IPS-18c (cell line): ENCODE results near the gene TMEM53.

ENCODE experiments used
- H3K4me3 ChIP-seq: 2 replicates; pipeline ENCODE4 v1.7.0; 2013; ENCODE audit warnings: low read depth, mild to moderate bottlenecking, low read length, moderate library complexity; ENCODE audit not compliant: insufficient read depth
- H3K9me3 ChIP-seq: one replicate; pipeline ENCODE4 v1.6.1; 2013; ENCODE audit warnings: mild to moderate bottlenecking, low read length, moderate library complexity; ENCODE audit not compliant: control insufficient read depth, insufficient read depth

Gene TMEM53

DNA sequence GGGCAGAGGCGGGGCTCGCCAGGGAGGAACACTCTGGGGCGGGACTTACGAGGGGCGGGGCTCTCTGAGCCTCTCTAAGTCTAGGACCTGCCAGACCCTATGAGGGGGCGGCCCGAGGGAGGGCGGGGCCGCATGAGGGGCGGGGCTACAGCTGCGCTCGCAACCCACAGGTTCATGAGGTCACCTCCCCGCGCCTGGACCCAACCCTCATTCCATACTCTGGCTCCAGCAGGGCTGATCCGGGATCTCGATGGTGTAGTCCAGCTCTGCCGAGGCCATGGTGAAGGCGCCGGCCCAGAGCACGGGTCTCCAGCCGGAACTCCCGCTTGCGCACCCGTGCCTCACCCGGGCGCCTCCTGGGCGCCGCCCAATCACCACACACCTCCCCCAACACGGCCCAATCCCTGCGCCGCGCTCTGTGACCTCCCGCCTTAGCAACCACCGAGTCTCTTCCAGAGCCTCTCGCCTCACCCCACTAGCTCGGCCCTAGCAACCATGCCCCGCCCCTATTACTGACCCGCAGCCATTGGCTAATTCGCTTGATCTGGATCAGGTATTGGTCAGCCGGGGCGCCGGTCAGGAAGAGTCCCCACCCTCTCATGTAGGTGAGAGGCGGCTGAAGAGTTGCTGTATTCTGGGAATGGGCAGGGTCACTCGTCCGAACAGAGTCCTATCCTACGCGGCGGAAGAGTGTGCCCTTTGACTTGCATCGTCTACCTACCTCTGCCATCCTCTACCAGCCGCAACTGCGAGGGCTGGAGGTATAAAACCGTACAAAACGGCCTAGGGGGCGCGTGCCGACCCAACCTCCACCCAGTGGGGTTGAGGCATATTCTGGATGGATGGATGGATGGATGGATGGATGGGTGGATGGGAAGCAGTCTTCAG is at the start of gene TMEM53, which contains the start of gene ARMH1:
Gene TMEM53, minus strand, starts transcription at position 369 of the 888 bp plus-strand sequence. Its CDS starts 90 bp downstream, at position 279.
Gene ARMH1, plus strand, starts transcription at position 602 of the 888 bp plus-strand sequence. CDS start 14,984 bp downstream, outside the sequence.
- Histone ChIP-seq H3K9me3 (no peaks in the 10 kb centered on the region), H3K4me3 (peak within 1 kb of the TSS; percentile 90)

DNA sequence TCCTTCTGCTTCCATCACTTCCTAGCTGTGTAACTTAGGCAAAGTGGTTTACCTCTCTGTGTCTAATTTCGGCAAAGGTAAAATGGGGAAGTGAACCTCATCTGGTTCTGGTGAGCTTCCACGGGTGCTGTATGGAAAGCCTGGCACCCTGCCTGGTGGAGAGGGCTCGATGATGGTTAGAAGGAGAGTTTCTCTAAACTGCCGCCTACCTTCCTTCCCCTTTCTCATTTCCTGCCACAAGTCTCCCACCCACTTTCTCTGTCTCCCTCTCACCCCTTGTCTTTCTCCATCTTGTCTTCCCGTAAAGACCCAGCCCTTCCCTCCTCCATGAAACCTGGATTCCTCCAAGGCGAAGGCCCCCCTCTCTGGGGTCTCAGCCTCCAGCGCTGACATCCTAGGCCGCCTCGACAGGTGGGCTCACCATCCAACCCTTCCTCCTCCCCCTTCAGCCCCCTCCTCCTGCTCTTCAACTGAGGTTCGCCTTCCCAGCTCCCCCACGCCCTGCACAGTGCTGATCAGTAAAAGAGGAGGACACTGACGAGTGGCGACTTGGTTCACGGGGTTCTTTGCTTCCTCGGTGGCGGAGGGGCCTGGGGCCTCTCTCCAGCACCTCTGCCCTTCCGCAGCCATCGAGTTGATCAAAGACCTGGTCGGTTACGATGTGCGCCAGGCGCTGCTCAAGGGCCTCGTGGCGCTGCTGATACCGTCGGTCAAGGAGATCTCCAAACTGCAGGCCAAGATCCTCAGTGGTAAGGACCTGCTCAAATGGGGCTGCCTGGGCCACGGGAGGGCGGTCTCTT is 49.4 kb upstream of the TMEM53 start:
- no peaks in the 10 kb centered on the region for H3K9me3 ChIP-seq
- no peak overlapping the region for H3K4me3 ChIP-seq

DNA sequence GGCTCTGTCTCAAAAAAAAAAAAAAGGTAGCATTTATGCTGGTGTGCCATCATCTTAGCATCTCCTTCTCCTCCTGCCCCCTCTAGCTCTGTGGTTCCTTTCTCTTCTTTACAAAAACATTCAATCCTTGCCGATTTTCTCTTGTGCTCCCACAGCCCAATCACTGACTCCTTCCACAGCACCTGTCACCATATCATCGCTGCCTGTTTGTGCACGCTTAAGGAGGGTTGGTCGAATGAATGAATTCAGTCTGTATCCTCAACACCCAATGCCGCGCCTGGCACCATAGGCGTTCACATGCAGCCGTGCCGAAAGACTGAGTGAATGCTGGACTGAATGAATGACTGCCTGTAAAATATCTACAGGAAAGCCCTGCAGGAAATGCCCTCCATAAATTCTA is 48.8 kb upstream of the TMEM53 start:
- H3K9me3 ChIP-seq, result no peaks in the 10 kb centered on the region
- no peak overlapping the region for H3K4me3 ChIP-seq

DNA sequence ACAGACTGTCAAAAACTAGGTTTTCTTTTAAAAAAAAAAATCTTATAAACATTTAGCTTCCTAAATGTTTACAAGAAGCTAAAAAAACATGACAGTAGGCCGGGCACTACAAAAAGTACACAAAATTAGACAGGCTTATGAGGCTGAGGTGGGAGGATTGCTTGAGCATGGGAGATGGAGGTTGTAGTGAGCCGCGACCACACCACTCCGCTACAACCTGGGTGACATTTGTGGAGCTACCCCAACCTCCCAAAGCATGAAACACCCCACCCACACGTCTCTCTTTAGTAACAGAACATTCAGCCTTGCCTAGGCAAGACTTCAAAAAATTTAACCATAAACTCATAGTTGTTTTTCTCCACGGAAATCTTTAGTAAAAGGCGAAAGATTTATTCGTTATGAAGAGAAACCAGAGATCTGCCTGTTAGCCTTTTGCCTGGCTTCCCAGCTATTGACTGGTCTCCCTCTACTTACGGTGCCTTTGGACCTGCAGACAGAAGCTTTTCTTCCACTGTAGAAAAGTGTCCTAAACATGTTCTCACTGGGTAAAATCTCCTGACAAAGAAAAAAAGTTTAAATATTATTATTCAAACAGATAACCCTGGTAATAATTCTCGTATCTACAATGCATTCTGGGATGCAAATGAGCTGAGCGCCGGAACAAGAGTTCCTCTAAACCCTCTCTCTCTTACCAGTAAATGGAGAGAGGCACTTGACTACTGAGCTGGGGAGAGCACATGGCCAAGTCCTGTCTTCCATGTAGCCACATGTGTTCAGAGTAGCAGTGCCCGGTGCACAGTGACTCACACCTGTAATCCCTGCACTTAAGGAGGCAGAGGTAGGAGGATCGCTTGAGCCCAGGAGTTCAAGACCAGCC is 47.4 kb upstream of the TMEM53 start:
- Histone ChIP-seq H3K4me3 (no peak overlapping the region), H3K9me3 (no peaks in the 10 kb centered on the region)

DNA sequence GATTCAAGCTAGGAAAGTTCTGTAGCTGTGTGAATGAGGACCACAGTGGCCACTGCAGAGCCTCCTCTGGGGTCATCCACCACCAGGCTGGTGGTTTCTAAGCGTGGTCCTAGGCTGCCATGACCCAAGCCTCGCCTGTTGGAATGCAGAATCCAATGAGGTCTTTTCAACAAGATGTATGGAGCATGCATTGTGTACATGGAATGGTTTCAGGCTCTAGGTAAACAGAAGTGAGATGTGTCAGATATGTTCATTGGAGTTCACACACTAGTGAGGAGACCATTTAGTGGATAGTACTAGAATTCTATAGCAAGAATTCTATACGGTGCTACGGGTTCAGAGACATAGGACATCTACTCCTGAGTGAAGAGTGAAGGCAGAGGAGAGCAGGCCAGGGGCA is 46.0 kb upstream of the TMEM53 start:
- Histone ChIP-seq H3K4me3 (no peak overlapping the region), H3K9me3 (no peaks in the 10 kb centered on the region)

DNA sequence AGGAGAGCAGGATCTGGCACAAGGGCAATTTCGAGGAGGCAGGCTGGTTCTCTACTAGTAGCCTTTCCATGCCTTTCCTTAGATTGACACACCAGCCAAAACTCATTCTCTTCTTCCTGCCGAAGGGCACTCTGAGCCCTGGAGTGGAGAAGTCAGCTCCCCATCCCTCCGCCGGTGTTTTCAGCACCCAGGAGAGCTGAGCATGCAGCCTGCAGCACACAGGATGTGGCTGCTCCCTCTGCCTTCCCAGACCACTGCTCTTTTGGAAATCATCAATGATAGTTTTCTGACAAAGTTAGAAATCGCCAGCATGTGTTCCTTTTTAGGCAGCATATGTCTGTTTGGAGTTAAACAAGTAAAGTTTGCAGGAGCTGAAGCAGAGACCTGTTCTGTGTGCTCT is 45.0 kb upstream of the TMEM53 start:
- Histone ChIP-seq H3K4me3 (no peak overlapping the region), H3K9me3 (no peaks in the 10 kb centered on the region)

DNA sequence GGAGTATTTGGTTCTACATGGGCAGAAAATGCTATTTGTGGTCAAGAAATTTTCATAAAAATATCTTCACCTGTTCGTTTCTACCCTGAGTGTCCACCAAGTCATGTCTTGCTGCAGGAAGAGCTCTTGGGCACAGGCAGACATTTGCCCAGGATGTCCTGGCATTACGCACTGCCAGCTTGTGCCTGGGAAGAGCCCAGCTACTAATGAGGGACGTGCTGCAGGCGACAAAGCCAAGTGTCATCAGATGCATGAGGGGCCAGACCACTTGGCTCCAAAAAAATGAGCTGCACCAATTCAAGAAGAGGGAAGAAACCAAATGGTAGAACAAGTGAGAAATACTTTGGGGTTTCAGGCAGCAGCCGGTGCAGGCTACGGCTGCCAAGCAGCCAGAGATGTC is 43.8 kb upstream of the TMEM53 start:
- no peaks in the 10 kb centered on the region for H3K9me3 ChIP-seq
- no peak overlapping the region for H3K4me3 ChIP-seq

DNA sequence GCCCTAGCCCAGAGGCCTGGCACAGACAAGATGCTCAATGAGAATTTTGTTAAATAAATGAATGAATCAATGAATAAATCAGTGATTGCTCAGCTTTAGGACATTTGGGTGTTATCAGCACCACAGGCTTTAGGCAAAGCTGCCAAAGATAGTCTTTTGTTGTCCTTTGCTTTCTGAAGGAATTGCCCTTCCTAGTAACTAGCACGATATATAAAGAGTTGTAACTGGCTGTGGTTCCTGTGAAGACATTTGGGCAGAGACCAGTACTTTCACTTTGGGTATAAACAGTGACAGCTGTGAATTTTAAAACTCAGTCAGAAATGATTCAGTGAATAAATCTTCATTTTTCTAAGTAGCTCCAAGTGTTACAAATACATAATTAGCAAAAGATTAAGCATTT is 43.4 kb upstream of the TMEM53 start:
- Histone ChIP-seq H3K9me3 (no peaks in the 10 kb centered on the region), H3K4me3 (no peak overlapping the region)

DNA sequence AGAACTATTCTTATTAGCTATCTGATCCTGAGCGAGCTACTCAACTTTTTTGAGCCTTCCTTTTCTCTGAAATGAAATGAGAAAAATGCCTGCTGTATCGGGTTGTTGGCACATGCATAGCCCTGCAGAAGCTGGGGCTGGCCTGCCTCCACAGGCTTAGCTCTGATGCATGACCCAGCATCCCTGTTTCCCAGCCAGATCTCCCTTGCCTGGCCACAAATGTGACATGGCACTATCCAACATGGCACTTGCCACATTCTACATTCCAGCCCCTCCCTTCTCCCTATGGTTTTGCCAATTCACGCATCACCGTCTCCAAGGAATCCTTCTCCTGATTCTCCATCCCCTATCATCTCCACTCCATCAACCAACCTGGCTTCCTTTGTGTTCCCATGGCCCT is 42.9 kb upstream of the TMEM53 start:
- Histone ChIP-seq H3K9me3 (no peaks in the 10 kb centered on the region), H3K4me3 (no peak overlapping the region)

DNA sequence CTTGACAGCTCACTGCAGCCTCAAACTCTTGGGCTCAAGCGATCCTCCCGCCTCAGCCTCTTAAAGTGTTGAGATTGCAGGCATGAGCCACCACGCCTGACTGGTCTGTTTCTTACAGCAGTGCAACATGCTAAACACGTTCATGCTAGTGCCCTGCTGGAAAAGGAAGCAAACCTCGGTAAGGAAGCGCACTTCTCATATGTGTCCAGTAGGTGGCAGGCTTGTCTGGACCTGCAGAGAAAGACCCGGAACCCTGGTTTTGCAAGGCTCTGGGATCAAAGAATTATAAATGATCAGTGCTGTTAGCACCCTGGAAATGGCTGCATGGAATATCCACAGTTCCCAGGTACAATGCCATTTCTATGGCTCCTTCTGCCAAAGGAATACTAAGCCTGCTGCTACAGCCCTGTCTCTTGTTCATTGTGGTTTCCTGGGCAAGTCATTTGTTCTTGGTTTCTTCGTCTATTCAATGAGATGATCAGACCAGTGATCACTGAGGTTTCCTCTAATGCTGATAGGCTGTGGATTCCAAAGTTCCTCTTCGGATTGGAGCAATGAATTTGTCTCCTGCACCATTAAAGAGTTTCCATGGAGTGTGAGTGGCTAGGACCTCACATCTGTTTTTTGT is 40.8 kb upstream of the TMEM53 start:
- Histone ChIP-seq H3K4me3 (no peak overlapping the region), H3K9me3 (no peaks in the 10 kb centered on the region)

DNA sequence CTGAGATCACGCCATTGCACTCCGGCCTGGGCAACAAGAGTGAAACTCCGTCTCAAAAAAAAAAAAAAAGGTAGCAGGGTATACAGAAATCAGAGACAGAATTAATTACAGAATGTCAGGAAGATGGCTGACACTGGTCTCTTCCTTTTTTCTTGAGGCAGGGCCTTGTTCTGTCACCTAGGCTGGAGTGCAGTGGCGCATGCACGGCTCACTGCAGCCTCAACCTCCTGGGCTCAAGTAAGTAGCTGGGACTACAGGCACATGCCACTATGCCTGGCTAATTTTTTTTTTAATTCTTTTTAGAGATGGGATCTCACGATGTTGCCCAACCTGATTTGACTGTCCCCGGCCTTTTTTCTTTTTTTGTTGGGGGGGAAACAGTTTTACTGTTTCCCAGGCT is 40.3 kb upstream of the TMEM53 start:
- Histone ChIP-seq H3K4me3 (no peak overlapping the region), H3K9me3 (no peaks in the 10 kb centered on the region)

DNA sequence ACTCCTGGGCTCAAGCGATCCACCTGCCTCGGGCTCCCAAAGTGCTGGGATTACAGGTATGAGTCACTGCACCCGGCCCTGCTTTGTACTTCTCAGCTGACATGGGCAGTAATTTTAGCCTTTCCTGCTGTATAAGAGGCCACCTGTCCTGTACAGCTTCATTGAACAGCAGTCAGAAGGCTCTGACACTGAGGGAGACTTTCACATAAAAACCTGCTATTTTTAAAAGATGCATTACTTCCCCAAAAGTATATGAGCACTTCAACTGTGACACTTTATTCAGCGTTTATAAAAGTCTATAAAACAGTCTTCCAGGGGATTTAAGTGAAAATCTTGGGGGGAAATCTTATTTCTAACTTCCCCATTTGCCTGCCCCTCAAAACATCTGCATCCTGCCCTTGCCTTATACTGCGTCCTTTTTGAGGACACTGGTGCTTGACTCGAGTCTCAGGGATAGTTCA is 39.1 kb upstream of the TMEM53 start:
- Histone ChIP-seq H3K9me3 (peaks cover 2% of the 10 kb centered on the region), H3K4me3 (no peak overlapping the region)

DNA sequence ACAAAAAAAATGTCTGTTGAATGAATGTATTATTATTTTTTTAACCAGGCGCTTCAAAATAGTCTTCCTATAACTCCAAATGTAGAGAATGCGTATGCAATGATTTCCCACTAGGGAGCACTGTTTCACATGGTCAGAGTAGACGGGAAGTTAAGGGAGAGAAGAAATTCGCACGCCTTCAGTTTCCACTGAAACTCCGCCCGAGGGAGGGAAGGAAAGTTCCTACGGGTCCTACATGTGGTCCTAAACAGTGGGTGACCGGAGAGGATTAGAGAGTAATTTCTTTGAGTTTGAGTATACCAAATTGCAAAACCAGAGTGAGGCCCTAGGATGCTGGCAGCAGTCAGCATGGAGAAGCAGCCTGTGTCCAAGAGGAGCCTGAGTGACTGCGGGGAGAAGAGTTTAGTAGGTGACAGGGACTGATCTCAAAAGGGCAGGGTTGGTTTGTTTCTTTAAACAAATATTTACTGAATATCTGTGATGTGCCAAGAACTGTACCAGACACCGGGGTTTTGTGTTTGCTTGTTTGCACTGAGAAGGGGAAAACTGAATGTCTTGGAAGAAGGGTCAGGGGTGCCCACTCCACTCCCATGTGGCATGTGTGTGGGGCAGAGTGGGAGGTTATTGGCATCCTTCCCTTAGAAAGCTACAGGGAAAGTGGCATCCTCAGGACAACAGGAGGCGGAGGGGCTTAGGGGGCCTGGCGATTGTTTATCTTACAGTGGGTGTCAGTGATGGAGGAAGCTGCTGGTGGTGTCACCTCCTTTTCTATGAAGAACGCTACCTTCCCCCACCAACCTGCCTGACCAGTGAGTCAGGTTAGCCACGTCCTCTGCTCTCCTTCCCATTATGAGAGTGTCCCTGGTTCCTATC is 33.9 kb upstream of the TMEM53 start:
- H3K4me3 ChIP-seq, result peak overlapping the region; percentile 3; the same call in 1 of the 2 replicates
- peaks cover 2% of the 10 kb centered on the region for H3K9me3 ChIP-seq

DNA sequence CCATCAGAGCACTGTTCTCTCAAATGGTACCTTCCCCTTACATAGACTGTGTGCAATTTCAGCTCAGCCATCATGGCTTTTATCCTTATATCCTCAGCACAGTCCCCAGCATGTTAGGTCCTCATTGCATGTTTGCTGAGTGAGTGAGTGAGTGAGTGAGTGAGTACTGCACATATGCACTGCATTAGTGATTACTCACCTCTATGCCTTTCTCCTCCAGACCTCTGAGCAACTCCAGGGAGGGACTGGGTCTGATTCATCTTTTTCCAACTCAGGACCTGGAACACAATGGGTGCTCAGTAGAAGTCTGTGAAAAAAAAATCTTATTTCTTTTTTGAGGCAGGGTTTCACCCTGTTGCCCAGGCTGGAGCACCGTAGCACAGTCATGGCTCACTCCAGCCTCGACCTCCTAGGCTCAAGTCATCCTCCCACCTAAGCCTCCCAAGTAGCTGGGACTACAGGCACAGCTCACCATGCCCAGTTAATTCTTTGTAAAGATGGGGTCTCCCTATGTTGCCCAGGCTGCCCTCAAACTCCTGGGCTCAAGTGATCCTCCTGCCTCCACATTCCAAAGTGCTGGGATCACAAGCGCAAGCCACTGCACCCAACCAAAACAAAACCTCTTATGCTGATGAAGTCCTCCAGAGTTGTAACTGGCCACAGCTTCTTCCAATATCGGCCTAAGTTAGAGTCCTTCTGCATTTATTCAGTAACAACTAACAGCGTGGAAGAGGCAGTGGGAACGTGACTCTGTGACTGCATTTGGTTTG is 33.0 kb upstream of the TMEM53 start:
- Histone ChIP-seq H3K4me3 (no peak overlapping the region), H3K9me3 (peaks cover 2% of the 10 kb centered on the region)

DNA sequence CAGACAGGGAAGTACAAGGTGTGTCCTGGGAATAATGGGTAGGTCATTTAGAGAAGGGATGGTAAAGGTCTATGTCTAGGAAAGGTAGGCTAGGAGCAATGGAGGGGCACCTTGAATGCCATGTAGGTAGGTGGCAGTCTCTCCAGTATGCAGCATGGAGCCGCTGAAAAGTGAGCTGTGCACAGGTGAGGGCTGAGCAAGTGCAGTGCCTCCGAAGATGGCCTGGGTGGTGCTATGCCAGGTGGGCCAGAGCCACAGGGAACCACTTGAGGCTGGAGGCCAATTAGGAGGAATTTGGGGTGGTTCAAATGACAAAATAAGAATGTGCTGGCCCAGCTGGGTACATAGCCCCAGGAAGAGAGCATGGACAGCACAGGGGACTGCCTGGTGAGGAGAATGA is 31.7 kb upstream of the TMEM53 start:
- no peak overlapping the region for H3K4me3 ChIP-seq
- peaks cover 2% of the 10 kb centered on the region for H3K9me3 ChIP-seq
